ENCODE data around the gene TMPO.
"Not testable (repeated sequence)": the region's sequence is repeated elsewhere in the genome, so short reads cannot be mapped to it uniquely, and the experiment has no call there.

TMPO gene, protein sequence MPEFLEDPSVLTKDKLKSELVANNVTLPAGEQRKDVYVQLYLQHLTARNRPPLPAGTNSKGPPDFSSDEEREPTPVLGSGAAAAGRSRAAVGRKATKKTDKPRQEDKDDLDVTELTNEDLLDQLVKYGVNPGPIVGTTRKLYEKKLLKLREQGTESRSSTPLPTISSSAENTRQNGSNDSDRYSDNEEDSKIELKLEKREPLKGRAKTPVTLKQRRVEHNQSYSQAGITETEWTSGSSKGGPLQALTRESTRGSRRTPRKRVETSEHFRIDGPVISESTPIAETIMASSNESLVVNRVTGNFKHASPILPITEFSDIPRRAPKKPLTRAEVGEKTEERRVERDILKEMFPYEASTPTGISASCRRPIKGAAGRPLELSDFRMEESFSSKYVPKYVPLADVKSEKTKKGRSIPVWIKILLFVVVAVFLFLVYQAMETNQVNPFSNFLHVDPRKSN

DNA sequence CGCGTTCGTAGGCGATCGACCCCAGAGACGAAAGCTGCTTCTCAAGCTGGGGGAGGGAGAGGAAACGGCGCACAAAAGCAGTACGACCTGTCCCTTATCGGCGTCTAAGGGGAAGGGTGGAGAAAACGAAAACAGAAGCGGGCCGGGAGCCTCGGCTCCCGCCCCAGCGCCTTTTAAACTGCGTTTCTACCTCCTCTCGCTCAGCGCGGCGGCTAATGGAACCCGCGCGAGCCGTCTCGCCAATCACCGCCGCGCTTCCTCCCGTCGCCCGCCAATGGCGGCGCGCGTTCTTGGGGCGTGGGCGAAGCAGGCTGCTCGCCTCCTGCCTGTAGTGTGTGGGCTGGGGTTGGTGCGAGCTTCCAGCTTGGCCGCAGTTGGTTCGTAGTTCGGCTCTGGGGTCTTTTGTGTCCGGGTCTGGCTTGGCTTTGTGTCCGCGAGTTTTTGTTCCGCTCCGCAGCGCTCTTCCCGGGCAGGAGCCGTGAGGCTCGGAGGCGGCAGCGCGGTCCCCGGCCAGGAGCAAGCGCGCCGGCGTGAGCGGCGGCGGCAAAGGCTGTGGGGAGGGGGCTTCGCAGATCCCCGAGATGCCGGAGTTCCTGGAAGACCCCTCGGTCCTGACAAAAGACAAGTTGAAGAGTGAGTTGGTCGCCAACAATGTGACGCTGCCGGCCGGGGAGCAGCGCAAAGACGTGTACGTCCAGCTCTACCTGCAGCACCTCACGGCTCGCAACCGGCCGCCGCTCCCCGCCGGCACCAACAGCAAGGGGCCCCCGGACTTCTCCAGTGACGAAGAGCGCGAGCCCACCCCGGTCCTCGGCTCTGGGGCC lies at the start of gene TMPO:
Gene TMPO (plus strand): TSS at position 304 of the 824 bp plus-strand sequence. CDS start 278 bp downstream, at position 582.
- Mint-ChIP-seq H3K36me3 (peaks cover 2% of the 10 kb centered on the region), H3K4me3 (peak within 1 kb of the TSS; percentile 98), H3K9me3 (no peaks in the 10 kb centered on the region), H3K4me1 (peaks cover 39% of the 10 kb centered on the region), H3K27me3 (no peaks in the 10 kb centered on the region), H3K27ac (peak within 1 kb of the TSS; percentile 99)

- H3K4me1 Mint-ChIP-seq: no peaks in the 10 kb centered on the region
- no peaks in the 10 kb centered on the region for H3K27me3 Mint-ChIP-seq
- H3K4me3 Mint-ChIP-seq: no peak overlapping the region
- no peaks in the 10 kb centered on the region for H3K9me3 Mint-ChIP-seq
- no peak overlapping the region for H3K27ac Mint-ChIP-seq
- no peaks in the 10 kb centered on the region for H3K36me3 Mint-ChIP-seq
Observed at GRCh38 chr12:98465950-98466602, 49.3 kb upstream of the TMPO start.

GRCh38 chr12:98466640-98467400 lies 48.6 kb upstream of the TMPO start:
- no peak overlapping the region for H3K4me3 Mint-ChIP-seq
- H3K4me1 Mint-ChIP-seq: no peaks in the 10 kb centered on the region
- no peaks in the 10 kb centered on the region for H3K9me3 Mint-ChIP-seq
- no peak overlapping the region for H3K27ac Mint-ChIP-seq
- no peaks in the 10 kb centered on the region for H3K27me3 Mint-ChIP-seq
- H3K36me3 Mint-ChIP-seq: no peaks in the 10 kb centered on the region

- H3K36me3 Mint-ChIP-seq: no peaks in the 10 kb centered on the region
- no peaks in the 10 kb centered on the region for H3K9me3 Mint-ChIP-seq
- peaks cover 1% of the 10 kb centered on the region for H3K27me3 Mint-ChIP-seq
- no peaks in the 10 kb centered on the region for H3K4me1 Mint-ChIP-seq
- no peak overlapping the region for H3K4me3 Mint-ChIP-seq
- no peak overlapping the region for H3K27ac Mint-ChIP-seq
Observed at GRCh38 chr12:98469109-98469508, 46.3 kb upstream of the TMPO start.

DNA sequence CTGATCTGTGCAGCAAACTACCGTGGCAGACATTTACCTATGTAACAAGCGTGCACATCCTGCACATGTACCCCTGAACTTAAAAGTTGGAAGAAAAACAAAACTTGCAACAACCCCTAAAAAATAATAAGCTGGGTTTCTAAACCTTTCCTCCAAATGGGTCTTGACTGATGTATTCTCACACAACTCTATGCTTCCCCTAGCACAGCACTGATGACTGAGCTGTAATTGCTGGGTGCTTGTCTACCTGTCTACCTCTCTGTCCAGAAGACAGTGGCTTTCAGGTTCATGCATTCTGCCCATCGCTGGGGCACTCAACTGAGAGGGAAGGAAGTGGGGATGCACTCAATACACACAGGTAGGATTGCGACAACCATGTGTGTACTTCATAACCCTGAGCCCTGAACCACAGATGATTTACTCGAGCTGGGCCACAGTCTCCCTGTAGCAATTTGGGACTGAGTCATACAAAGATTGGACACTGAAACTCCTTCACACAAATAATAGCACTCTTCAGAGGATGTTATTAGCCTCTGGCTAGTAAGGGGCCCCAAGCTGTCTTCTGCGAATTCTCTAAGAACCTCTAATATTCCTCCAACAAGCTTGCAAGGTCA lies 44.8 kb upstream of the TMPO start:
- Mint-ChIP-seq H3K4me3 (no peak overlapping the region), H3K4me1 (no peaks in the 10 kb centered on the region), H3K36me3 (no peaks in the 10 kb centered on the region), H3K9me3 (no peaks in the 10 kb centered on the region), H3K27ac (no peak overlapping the region), H3K27me3 (peaks cover 1% of the 10 kb centered on the region)

- H3K4me1 Mint-ChIP-seq: no peaks in the 10 kb centered on the region
- H3K36me3 Mint-ChIP-seq: no peaks in the 10 kb centered on the region
- no peak overlapping the region for H3K27ac Mint-ChIP-seq
- no peaks in the 10 kb centered on the region for H3K9me3 Mint-ChIP-seq
- H3K4me3 Mint-ChIP-seq: no peak overlapping the region
- peaks cover 1% of the 10 kb centered on the region for H3K27me3 Mint-ChIP-seq
Observed at GRCh38 chr12:98471085-98471484, 44.3 kb upstream of the TMPO start.

DNA sequence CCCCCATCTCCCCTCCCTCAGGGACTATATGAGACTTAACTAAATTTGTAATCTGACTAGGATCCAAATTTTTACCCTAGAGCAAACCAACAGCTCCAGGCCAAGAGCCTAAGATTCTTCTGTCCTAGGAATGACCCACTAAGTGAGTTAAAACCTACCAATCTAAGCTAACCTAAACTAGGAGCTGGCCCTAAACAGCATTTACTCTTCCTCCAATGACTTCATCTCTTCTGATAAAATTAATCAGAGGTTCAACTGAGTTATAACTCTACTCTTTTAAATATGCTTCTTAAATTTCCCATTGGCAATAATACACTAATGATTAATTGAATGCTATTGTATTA lies 39.9 kb upstream of the TMPO start:
- H3K4me1 Mint-ChIP-seq: no peaks in the 10 kb centered on the region
- H3K9me3 Mint-ChIP-seq: no peaks in the 10 kb centered on the region
- H3K27ac Mint-ChIP-seq: no peak overlapping the region
- H3K36me3 Mint-ChIP-seq: no peaks in the 10 kb centered on the region
- H3K4me3 Mint-ChIP-seq: no peak overlapping the region
- H3K27me3 Mint-ChIP-seq: peaks cover 1% of the 10 kb centered on the region

GRCh38 chr12:98478606-98479005 lies 36.8 kb upstream of the TMPO start:
- Mint-ChIP-seq H3K36me3 (no peaks in the 10 kb centered on the region), H3K4me3 (no peak overlapping the region), H3K27ac (no peak overlapping the region)

DNA sequence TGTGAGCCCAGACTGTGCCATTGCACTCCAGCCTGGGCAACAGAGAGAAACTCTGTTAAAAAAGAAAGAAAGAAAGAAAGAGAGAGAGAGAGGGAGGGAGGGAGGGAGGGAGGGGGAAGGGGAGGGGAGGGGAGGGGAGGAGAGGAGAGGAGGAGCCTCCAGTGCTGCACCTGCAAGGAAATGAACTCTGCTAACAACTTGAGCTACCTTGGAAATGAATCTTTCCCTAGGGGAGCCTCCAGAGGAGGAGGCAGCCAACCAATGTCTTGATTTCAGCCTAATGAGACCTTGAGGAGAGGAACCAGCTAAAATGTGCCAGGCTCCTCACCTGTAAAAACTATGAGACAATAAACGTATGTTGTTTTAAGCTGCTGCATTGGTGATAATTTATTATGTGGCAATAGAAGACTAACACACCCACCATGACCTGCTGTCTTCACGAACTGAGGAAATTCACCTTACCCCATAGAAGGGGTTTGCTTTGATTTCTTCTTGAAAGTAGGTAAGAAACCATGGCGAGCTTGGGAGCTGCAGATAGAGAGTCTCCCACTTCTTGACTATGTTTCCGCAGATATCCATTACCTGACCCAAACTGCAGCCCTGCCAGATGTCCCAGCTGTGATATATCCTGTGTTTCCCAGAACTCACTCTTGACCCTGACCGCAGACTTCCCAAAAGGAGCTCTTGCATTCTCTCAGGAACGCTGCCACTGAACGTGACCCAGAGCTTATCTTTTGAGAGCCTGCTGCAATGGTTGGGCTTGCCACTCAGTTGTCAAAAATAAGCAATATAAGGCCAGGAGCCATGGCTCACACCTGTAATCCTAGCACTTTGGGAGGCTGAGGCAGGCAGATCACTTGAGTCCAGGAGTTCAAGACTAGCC lies 31.5 kb upstream of the TMPO start:
- no peaks in the 10 kb centered on the region for H3K36me3 Mint-ChIP-seq
- H3K27ac Mint-ChIP-seq: no peak overlapping the region
- H3K27me3 Mint-ChIP-seq: no peaks in the 10 kb centered on the region
- H3K4me3 Mint-ChIP-seq: no peak overlapping the region
- no peaks in the 10 kb centered on the region for H3K4me1 Mint-ChIP-seq
- no peaks in the 10 kb centered on the region for H3K9me3 Mint-ChIP-seq

More at GRCh38 chr12:98478606-98479005, 36.8 kb upstream of the TMPO start:
- H3K4me1 Mint-ChIP-seq: no peaks in the 10 kb centered on the region
- H3K9me3 Mint-ChIP-seq: no peaks in the 10 kb centered on the region
- H3K27me3 Mint-ChIP-seq: no peaks in the 10 kb centered on the region

GRCh38 chr12:98485792-98486340 lies 29.5 kb upstream of the TMPO start:
- no peaks in the 10 kb centered on the region for H3K9me3 Mint-ChIP-seq
- H3K27ac Mint-ChIP-seq: no peak overlapping the region
- H3K36me3 Mint-ChIP-seq: no peaks in the 10 kb centered on the region
- H3K4me1 Mint-ChIP-seq: peaks cover 2% of the 10 kb centered on the region
- H3K4me3 Mint-ChIP-seq: no peak overlapping the region
- H3K27me3 Mint-ChIP-seq: no peaks in the 10 kb centered on the region

DNA sequence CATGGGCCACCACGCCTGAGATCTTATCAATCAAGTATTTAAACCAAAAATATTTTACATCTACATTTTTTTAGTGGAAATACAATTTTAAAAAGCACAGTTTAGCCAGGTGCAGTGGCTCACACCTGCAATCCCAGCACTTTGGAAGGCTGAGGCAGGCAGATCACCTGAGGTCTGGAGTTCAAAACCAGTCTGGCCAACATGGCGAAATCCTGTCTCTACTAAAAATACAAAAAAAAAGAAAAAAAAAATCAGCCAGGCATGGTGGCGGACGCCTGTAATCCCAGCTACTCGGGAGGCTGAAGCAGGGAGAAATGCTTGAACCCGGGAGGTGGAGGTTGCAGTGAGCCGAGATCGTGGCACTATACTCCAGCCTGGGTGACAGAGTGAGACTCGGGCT lies 27.0 kb upstream of the TMPO start:
- not testable (repeated sequence) for H3K36me3 Mint-ChIP-seq, H3K4me3 Mint-ChIP-seq, H3K27me3 Mint-ChIP-seq, H3K27ac Mint-ChIP-seq, H3K9me3 Mint-ChIP-seq, H3K4me1 Mint-ChIP-seq

- Mint-ChIP-seq H3K9me3 (no peaks in the 10 kb centered on the region), H3K27ac (no peak overlapping the region), H3K27me3 (no peaks in the 10 kb centered on the region), H3K36me3 (no peaks in the 10 kb centered on the region), H3K4me3 (no peak overlapping the region), H3K4me1 (peaks cover 9% of the 10 kb centered on the region)
Observed at GRCh38 chr12:98489176-98489575, 26.2 kb upstream of the TMPO start.

GRCh38 chr12:98490501-98491453 lies 24.6 kb upstream of the TMPO start:
- H3K4me3 Mint-ChIP-seq: no peak overlapping the region

More at GRCh38 chr12:98490501-98491453, 24.6 kb upstream of the TMPO start:
- no peaks in the 10 kb centered on the region for H3K9me3 Mint-ChIP-seq
- peak overlapping the region; percentile 80 for H3K27ac Mint-ChIP-seq
- H3K27me3 Mint-ChIP-seq: no peaks in the 10 kb centered on the region
- peaks cover 9% of the 10 kb centered on the region for H3K4me1 Mint-ChIP-seq
- no peaks in the 10 kb centered on the region for H3K36me3 Mint-ChIP-seq

Data from activated naive CD4-positive, alpha-beta T cell treated with anti-CD3 and anti-CD28 coated beads, Interleukin-2, amount 50 U/mL, for 24 hours (primary cell).